OCI-LY3 (cell line): ENCODE data around the gene NOS1AP.
"Not testable (repeated sequence)": the region's sequence is repeated elsewhere in the genome, so short reads cannot be mapped to it uniquely, and the experiment has no call there.

Experiments
- H2AFZ ChIP-seq: fragments of 200-600, 300-600 bp; shearing (Covaris generic); 2 replicates; pipeline ENCODE4 v1.6.0; 2014; ENCODE audit warnings: antibody characterized with exemption, low read depth, low read length
- H3K27ac ChIP-seq: fragments of 200-600, 300-600 bp; sonication (generic); 2 replicates; pipeline ENCODE4 v1.5.1; 2014; ENCODE audit warnings: mild to moderate bottlenecking, low read length, moderate library complexity, mixed read lengths
- H3K27me3 ChIP-seq: fragments of 200-600, 300-600 bp; sonication (generic); 2 replicates; pipeline ENCODE4 v1.6.1; 2014; ENCODE audit warnings: low read depth, low read length, mixed read lengths
- H3K36me3 ChIP-seq: fragments of 200-600, 300-600 bp; sonication (generic); replicated peaks from 2 replicates; pipeline ENCODE3; 2014; ENCODE audit warnings: low read depth, low read length, mixed read lengths
- H3K4me1 ChIP-seq: fragments of 300-600, 200-600 bp; sonication (generic); 2 replicates; pipeline ENCODE4 v1.6.1; 2014; ENCODE audit warnings: low read length, mixed read lengths
- H3K4me2 ChIP-seq: fragments of 200-600, 300-600 bp; sonication (generic); 2 replicates; pipeline ENCODE4 v1.6.1; 2014; ENCODE audit warnings: low read length, mixed read lengths
- H3K4me3 ChIP-seq: fragments of 300-600, 200-600 bp; sonication (generic); 2 replicates; pipeline ENCODE4 v1.5.1; 2014; ENCODE audit warnings: antibody characterized with exemption, mild to moderate bottlenecking, low read length, moderate library complexity
- H3K79me2 ChIP-seq: fragments of 300-600, 200-600 bp; shearing (Covaris generic); 2 replicates; pipeline ENCODE4 v1.6.1; 2014; ENCODE audit warnings: mild to moderate bottlenecking, low read length, mixed read lengths
- H3K9ac ChIP-seq: fragments of 300-600, 200-600 bp; shearing (Covaris generic); 2 replicates; pipeline ENCODE4 v1.6.0; 2014; ENCODE audit warnings: mild to moderate bottlenecking, low read length, moderate library complexity
- H3K9me3 ChIP-seq: fragments of 200-600, 300-600 bp; shearing (Covaris generic); 2 replicates; pipeline ENCODE4 v1.6.1; 2014; ENCODE audit warnings: low read length, mixed read lengths; ENCODE audit not compliant: insufficient read depth
- H4K20me1 ChIP-seq: fragments of 200-600, 300-600 bp; sonication (generic); 2 replicates; pipeline ENCODE4 v1.6.1; 2016; ENCODE audit warnings: low read length, mixed read lengths; ENCODE audit not compliant: insufficient read depth
- EZH2phosphoT487 ChIP-seq: fragments of 200-600 bp; shearing (Covaris generic); IDR thresholded peaks from 2 replicates; pipeline ENCODE4 v1.6.1; 2018; ENCODE audit warnings: antibody characterized with exemption, mixed run types, low read depth
- TF ChIP-seq, protein P1 (sequence below): fragments of 200-600, 300-600 bp; sonication (generic); IDR thresholded peaks from 2 replicates; pipeline ENCODE4 v1.5.1; 2014; ENCODE audit warnings: antibody characterized with exemption, low read length, low read depth

The NOS1AP gene

DNA sequence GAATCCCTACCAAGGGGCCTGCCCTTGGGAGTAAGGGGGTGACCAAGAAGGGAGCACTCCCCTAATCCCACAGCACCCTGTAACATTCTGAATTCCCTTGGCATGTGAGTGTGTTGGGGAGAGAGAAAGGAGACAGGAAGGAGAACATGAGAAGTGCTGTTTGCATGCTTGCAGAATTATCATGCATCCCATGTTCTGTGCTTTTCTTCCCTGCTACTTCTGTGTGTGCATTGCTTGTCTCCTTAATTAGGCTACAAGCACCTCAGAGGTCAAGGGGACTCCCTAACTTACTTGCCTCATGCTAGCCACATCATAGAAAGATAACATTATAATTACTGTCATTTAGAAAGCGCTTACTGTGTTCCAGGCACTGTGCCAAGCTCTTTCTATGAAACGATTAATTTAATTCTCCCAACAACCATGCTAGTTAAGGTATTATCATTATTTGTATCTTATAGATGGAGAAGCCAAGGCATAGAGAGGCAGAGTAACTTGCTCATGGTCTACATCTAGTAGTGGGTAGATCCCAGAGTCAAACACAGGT is 11.1 kb downstream of the NOS1AP start:
- H3K9me3 ChIP-seq = no peaks in the 10 kb centered on the region
- H4K20me1 ChIP-seq = no peaks in the 10 kb centered on the region
- H3K4me1 ChIP-seq = no peaks in the 10 kb centered on the region
- H3K9ac ChIP-seq = no peak overlapping the region
- no peaks in the 10 kb centered on the region for H3K36me3 ChIP-seq
- H2AFZ ChIP-seq = no peak overlapping the region
- TF ChIP-seq, protein P1, sequence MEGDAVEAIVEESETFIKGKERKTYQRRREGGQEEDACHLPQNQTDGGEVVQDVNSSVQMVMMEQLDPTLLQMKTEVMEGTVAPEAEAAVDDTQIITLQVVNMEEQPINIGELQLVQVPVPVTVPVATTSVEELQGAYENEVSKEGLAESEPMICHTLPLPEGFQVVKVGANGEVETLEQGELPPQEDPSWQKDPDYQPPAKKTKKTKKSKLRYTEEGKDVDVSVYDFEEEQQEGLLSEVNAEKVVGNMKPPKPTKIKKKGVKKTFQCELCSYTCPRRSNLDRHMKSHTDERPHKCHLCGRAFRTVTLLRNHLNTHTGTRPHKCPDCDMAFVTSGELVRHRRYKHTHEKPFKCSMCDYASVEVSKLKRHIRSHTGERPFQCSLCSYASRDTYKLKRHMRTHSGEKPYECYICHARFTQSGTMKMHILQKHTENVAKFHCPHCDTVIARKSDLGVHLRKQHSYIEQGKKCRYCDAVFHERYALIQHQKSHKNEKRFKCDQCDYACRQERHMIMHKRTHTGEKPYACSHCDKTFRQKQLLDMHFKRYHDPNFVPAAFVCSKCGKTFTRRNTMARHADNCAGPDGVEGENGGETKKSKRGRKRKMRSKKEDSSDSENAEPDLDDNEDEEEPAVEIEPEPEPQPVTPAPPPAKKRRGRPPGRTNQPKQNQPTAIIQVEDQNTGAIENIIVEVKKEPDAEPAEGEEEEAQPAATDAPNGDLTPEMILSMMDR = no peak
- no peak for TF ChIP-seq EZH2phosphoT487
- no peak overlapping the region for H3K27ac ChIP-seq
- H3K27me3 ChIP-seq = peaks cover 29% of the 10 kb centered on the region
- H3K79me2 ChIP-seq = no peaks in the 10 kb centered on the region
- H3K4me2 ChIP-seq = no peak overlapping the region
- H3K4me3 ChIP-seq = no peak overlapping the region

DNA sequence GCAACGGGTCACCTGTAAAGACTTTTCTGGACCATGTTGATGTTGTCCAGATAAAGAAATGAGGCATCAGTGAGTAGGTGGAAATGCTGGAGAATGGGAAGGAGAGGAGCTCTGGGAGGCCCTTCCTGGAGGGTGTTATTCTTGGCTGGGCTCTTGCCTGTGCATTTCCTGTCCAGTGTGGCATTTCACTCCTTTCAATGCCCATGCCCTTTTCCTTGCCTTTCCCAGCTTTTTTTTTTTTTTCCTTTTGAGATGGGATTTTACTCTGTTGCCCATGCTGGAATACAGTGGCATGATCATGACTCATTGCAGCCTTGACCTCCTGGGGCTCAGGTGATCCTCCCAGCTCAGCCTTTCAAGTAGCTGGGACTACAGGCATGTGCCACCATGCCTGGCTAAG is 11.8 kb downstream of the NOS1AP start:
- Histone ChIP-seq H3K9ac (no peak overlapping the region), H3K27ac (no peak overlapping the region), H3K9me3 (no peaks in the 10 kb centered on the region), H3K79me2 (no peaks in the 10 kb centered on the region), H3K27me3 (peaks cover 23% of the 10 kb centered on the region), H3K4me2 (no peak overlapping the region), H3K4me3 (no peak overlapping the region), H3K4me1 (no peaks in the 10 kb centered on the region), H2AFZ (no peak overlapping the region), H4K20me1 (no peaks in the 10 kb centered on the region), H3K36me3 (no peaks in the 10 kb centered on the region)
- no peak for TF ChIP-seq EZH2phosphoT487
- TF ChIP-seq, protein P1 = no peak

DNA sequence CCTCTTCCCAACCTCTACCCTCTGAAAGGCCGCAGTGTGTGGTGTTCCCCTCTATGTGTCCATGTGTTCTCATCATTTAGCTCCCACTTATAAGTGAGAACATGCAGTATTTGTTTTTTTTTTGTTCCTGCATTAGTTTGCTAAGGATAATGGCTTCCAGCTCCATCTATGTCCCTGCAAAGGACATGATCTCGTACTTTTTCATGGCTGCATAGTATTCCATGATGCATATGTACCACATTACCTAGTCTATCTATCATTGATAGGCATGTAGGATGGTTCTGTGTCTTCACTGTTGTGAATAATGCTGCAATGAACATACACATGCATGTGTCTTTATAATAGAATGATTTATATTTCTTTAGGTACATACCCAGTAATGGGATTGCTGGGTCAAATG is 12.6 kb downstream of the NOS1AP start:
- H3K4me2 ChIP-seq, H3K79me2 ChIP-seq, H3K9ac ChIP-seq, H4K20me1 ChIP-seq, H3K36me3 ChIP-seq, H2AFZ ChIP-seq, H3K27ac ChIP-seq, H3K4me1 ChIP-seq, H3K9me3 ChIP-seq, H3K4me3 ChIP-seq: not testable (repeated sequence)
- peaks cover 19% of the 10 kb centered on the region for H3K27me3 ChIP-seq

DNA sequence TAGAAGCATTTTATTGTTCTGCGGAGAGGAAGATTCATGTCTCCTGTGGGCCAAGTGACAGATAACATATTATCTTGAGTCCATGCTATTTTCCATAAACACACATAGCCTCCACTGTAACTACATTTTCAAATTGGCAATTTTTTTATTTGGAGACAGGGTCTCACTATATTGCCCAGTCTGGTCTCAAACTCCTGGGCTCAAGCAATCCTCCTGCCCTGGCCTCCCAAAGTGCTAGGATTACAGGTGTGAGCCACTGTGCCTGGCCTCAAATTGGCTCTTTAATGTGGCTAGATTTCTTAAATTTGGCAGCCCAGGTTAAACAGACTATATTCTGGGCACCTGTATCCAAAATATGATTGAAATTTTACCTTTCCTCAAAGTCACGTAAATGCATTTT is 13.8 kb downstream of the NOS1AP start:
- no peak overlapping the region for H2AFZ ChIP-seq
- H3K27ac ChIP-seq = no peak overlapping the region
- TF ChIP-seq, protein P1 = no peak
- no peak for TF ChIP-seq EZH2phosphoT487
- H4K20me1 ChIP-seq = no peaks in the 10 kb centered on the region
- no peaks in the 10 kb centered on the region for H3K4me1 ChIP-seq
- H3K4me2 ChIP-seq = no peak overlapping the region
- no peak overlapping the region for H3K4me3 ChIP-seq
- peaks cover 11% of the 10 kb centered on the region; the same call in 1 of the 2 replicates for H3K27me3 ChIP-seq
- no peak overlapping the region for H3K9ac ChIP-seq
- H3K9me3 ChIP-seq = no peaks in the 10 kb centered on the region
- H3K36me3 ChIP-seq = no peaks in the 10 kb centered on the region
- H3K79me2 ChIP-seq = no peaks in the 10 kb centered on the region

DNA sequence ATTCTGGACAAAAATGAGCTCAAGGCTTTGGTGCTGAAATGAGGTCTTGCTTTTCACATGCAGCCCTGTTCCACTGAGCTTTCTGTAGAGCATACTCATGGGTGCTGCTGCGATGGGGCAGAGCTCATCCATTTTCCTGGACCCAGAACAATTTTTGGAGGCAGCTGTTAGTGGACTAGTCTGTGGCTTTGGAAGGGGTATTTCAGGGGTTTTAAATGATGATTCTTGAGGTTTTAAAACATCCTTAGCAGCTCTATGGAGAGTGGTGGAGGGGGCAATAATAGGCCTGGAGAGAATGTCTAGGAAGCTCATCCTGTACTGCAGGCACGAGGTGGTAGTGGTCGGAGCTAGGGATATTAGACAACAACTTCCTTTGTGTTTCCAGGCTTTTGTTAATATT is 16.5 kb downstream of the NOS1AP start:
- no peaks in the 10 kb centered on the region for H3K79me2 ChIP-seq
- H4K20me1 ChIP-seq = no peaks in the 10 kb centered on the region
- no peak overlapping the region for H3K4me3 ChIP-seq
- TF ChIP-seq, protein P1 = no peak
- no peak for TF ChIP-seq EZH2phosphoT487
- H3K9ac ChIP-seq = no peak overlapping the region
- H3K27me3 ChIP-seq = peaks cover 6% of the 10 kb centered on the region
- H3K4me1 ChIP-seq = no peaks in the 10 kb centered on the region
- no peak overlapping the region for H2AFZ ChIP-seq
- no peak overlapping the region for H3K4me2 ChIP-seq
- no peaks in the 10 kb centered on the region for H3K9me3 ChIP-seq
- no peak overlapping the region for H3K27ac ChIP-seq
- no peaks in the 10 kb centered on the region for H3K36me3 ChIP-seq
